ENCODE results near the gene CCDC97.
A peak's percentile ranks its signal among the peaks of the same experiment; 100 is the strongest.

The CCDC97 gene

DNA sequence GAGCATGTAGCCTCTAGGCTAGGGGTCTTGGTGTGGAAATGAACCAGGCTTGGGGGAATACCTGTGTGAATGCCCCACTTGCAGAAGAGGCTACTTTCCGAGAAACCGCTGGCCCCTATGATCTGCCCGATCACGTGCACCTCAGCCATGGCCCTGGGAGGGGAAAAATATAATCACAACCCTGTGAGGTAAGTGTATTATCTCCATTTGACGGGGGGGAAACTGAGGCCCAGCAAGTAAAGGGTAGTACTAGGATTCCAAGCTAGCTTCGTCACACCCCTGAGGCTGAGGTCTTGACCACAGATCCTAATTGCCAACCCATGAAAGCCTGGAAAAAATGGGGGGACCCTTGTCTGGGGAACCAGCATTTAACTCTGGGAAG lies 53.4 kb downstream of the CCDC97 start:
- no peak for TF ChIP-seq EZH2phosphoT487 (IDR thresholded peaks at IDR 0.05; ENCODE audit: borderline replicate concordance)
- TF ChIP-seq, protein P1, sequence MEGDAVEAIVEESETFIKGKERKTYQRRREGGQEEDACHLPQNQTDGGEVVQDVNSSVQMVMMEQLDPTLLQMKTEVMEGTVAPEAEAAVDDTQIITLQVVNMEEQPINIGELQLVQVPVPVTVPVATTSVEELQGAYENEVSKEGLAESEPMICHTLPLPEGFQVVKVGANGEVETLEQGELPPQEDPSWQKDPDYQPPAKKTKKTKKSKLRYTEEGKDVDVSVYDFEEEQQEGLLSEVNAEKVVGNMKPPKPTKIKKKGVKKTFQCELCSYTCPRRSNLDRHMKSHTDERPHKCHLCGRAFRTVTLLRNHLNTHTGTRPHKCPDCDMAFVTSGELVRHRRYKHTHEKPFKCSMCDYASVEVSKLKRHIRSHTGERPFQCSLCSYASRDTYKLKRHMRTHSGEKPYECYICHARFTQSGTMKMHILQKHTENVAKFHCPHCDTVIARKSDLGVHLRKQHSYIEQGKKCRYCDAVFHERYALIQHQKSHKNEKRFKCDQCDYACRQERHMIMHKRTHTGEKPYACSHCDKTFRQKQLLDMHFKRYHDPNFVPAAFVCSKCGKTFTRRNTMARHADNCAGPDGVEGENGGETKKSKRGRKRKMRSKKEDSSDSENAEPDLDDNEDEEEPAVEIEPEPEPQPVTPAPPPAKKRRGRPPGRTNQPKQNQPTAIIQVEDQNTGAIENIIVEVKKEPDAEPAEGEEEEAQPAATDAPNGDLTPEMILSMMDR (conservative IDR thresholded peaks at IDR 0.05; ENCODE audit: low read length): no peak
- no peaks in the 10 kb centered on the region for H3K9me3 ChIP-seq (ENCODE audit: insufficient read depth, low read depth, low read length)
- H3K4me3 ChIP-seq (ENCODE audit: low read length, poor library complexity, severe bottlenecking): peak overlapping the region; percentile 84
- no peaks in the 10 kb centered on the region for H4K20me1 ChIP-seq (ENCODE audit: insufficient read depth, low read length, poor library complexity, severe bottlenecking)
- peak overlapping the region; percentile 88 for H3K4me2 ChIP-seq (ENCODE audit: low read depth, low read length, poor library complexity, severe bottlenecking)
- peak overlapping the region; percentile 85 for H2AFZ ChIP-seq (ENCODE audit: low read length)
- no peaks in the 10 kb centered on the region for H3K27me3 ChIP-seq (ENCODE audit: insufficient read depth, low read length, poor library complexity, severe bottlenecking)
- H3K36me3 ChIP-seq (ENCODE audit: insufficient read depth, low read length): no peaks in the 10 kb centered on the region
- H3K9ac ChIP-seq (ENCODE audit: low read depth, low read length, poor library complexity, severe bottlenecking): peak overlapping the region; percentile 90
- H3K4me1 ChIP-seq (ENCODE audit: insufficient read depth, low read length, poor library complexity, severe bottlenecking): peaks cover 21% of the 10 kb centered on the region
- H3K79me2 ChIP-seq (ENCODE audit: insufficient read depth, low read length): peaks cover 21% of the 10 kb centered on the region
- no peaks in the 10 kb centered on the region for H3F3A ChIP-seq (ENCODE audit: low read depth)
- no peaks in the 10 kb centered on the region for H3K9me2 ChIP-seq (replicated peaks; ENCODE audit: low read depth, low read length)

DNA sequence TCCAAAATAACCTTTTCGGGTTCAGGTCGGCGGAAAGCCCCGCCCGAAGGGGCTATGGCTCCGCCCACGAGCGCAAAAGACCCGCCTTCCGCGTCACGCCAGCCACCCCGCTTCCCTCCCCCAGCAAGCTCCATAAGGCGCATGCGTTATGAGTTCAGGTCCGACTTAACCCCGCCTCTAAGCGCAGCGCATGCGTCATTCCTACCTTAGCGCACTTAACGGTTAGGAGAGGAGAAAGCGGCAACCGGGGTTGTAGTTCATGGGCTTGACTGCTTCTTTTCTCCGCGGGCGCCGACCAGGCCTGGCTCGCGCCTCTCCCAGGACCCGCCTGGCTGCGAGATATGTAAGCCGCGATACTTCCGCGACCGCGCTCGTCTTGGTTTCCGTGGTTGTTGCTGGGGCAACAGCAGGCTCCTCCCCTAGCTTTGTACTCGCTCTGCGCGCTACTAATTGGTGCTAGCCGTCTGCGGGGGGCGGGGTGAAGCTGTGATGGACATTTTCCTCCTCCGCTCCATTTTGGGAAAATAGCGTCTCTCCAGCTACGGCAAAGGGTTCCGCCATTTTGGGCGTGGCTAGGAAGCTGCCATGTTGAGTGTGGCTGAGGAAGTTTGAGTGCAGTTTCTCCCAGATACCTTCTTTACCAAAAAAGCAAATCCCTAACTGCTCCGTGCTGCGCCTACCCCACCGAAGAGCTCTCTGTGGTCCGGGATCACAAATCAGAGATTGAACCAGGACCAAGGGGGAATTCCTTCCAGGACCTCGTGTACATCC lies 54.0 kb downstream of the CCDC97 start, which contains the start of gene B9D2:
B9D2 (minus strand) TSS at position 397 of the 771 bp plus-strand sequence. CDS start 630 bp downstream, outside the sequence.
- Histone ChIP-seq H4K20me1 (ENCODE audit: insufficient read depth, low read length, poor library complexity, severe bottlenecking) (no peaks in the 10 kb centered on the region), H3K36me3 (ENCODE audit: insufficient read depth, low read length) (no peaks in the 10 kb centered on the region), H3F3A (ENCODE audit: low read depth) (no peaks in the 10 kb centered on the region), H3K4me1 (ENCODE audit: insufficient read depth, low read length, poor library complexity, severe bottlenecking) (peaks cover 18% of the 10 kb centered on the region), H3K4me3 (ENCODE audit: low read length, poor library complexity, severe bottlenecking) (peak within 1 kb of the TSS; percentile 84), H3K27me3 (ENCODE audit: insufficient read depth, low read length, poor library complexity, severe bottlenecking) (no peaks in the 10 kb centered on the region), H3K9me2 (replicated peaks; ENCODE audit: low read depth, low read length) (no peaks in the 10 kb centered on the region), H2AFZ (ENCODE audit: low read length) (peak within 1 kb of the TSS; percentile 85), H3K9me3 (ENCODE audit: insufficient read depth, low read depth, low read length) (no peaks in the 10 kb centered on the region), H3K4me2 (ENCODE audit: low read depth, low read length, poor library complexity, severe bottlenecking) (peak within 1 kb of the TSS; percentile 88), H3K79me2 (ENCODE audit: insufficient read depth, low read length) (peaks cover 21% of the 10 kb centered on the region), H3K9ac (ENCODE audit: low read depth, low read length, poor library complexity, severe bottlenecking) (peak within 1 kb of the TSS; percentile 90)
- no peak for TF ChIP-seq EZH2phosphoT487 (IDR thresholded peaks at IDR 0.05; ENCODE audit: borderline replicate concordance)
- TF ChIP-seq, protein P1 (conservative IDR thresholded peaks at IDR 0.05; ENCODE audit: low read length): no peak

DNA sequence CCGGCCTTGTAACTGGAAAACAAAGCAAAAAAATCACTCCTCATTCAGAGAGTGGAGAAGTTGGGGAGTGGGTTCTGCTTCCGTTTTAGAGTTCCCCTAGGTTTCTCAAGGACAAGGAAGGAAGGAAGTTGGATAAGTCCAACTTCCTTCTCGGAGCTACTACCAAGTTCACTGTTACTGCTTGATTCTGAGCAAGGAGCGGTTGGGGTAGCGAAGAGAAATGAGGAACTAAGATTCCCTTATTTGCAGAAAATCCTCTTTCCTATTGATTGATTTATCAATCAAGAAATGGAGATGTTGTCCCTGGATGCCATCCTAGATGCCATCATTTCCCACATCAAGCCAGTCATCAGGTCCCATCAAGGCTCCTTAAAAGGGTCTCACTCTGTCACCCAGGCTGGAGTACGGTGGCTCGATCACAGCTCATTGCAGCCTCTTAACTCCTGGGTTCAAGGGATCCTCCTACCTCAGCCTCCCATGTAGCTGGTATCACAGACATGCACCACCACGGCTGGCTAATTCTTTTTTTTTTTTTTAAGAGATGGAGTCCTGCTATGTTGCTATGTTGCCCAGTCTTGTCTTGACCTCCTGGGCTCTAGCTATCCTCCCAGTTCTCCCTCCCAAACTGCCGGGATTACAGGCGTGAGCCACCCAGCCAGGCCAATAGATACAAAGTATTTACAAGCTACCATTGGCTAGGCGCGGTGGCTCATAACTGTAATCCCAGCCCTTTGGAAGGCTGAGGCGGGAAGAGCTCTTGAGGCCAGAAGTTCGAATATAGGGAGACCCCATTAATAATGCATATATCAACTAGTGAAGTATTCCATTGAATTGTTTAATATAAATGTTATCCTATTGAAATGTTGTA lies 54.8 kb downstream of the CCDC97 start:
- Histone ChIP-seq H4K20me1 (ENCODE audit: insufficient read depth, low read length, poor library complexity, severe bottlenecking) (no peaks in the 10 kb centered on the region), H3K9me3 (ENCODE audit: insufficient read depth, low read depth, low read length) (no peaks in the 10 kb centered on the region), H3K79me2 (ENCODE audit: insufficient read depth, low read length) (peaks cover 21% of the 10 kb centered on the region), H3K9me2 (replicated peaks; ENCODE audit: low read depth, low read length) (no peaks in the 10 kb centered on the region), H2AFZ (ENCODE audit: low read length) (peak overlapping the region; percentile 65), H3K9ac (ENCODE audit: low read depth, low read length, poor library complexity, severe bottlenecking) (peak overlapping the region; percentile 90), H3K4me1 (ENCODE audit: insufficient read depth, low read length, poor library complexity, severe bottlenecking) (peaks cover 18% of the 10 kb centered on the region), H3K36me3 (ENCODE audit: insufficient read depth, low read length) (no peaks in the 10 kb centered on the region), H3K4me2 (ENCODE audit: low read depth, low read length, poor library complexity, severe bottlenecking) (peak overlapping the region; percentile 88), H3F3A (ENCODE audit: low read depth) (no peaks in the 10 kb centered on the region), H3K4me3 (ENCODE audit: low read length, poor library complexity, severe bottlenecking) (peak overlapping the region; percentile 84), H3K27me3 (ENCODE audit: insufficient read depth, low read length, poor library complexity, severe bottlenecking) (no peaks in the 10 kb centered on the region)
- TF ChIP-seq, protein P1 (conservative IDR thresholded peaks at IDR 0.05; ENCODE audit: low read length): no peak
- TF ChIP-seq EZH2phosphoT487 (IDR thresholded peaks at IDR 0.05; ENCODE audit: borderline replicate concordance): no peak

Data from Loucy (cell line).